ENCODE data around the gene EARS2.

The EARS2 gene

DNA sequence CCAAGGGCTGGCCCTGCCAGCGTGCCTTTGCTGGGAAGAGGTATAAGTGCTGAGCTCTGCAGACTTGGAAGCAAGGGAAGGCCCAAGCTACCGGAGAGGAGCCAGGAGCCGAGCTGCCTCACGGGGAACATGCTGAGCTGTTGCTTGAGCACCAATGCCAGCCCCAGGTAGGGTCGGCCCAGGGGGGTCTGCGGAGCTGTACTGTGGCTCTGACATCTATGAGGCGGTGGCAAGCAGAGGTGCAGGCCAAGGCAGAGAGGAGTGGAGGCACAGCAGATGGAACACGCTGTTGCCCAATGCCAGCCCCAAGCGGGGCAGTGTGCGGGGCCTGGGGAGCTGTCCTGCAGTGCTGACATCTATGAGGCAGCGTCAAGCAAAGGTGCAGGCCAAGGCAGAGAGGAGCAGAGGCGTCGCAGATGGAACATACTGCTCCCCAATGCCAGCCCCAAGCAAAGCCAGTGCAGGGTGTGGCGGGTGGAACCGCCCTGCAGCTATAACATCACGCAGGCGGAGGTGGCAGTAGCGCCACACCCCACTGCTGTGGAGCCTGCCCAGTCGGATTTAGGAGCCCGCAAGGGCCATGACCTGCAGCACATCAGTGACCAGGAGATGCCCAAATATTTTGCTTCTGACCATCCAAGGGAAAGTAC is 56.8 kb downstream of the EARS2 start:
- peaks cover 24% of the 10 kb centered on the region for H3K4me1 ChIP-seq (ENCODE audit: control insufficient read depth, insufficient read depth, low read length)
- H3K27ac ChIP-seq (ENCODE audit: insufficient read depth, low read depth, low read length, poor library complexity, severe bottlenecking), result no peak overlapping the region
- H3K36me3 ChIP-seq (ENCODE audit: control insufficient read depth, insufficient read depth, low read length), result peaks cover 5% of the 10 kb centered on the region
- H3K9me3 ChIP-seq (ENCODE audit: control insufficient read depth, low read length), result no peaks in the 10 kb centered on the region
- 94 to 95% methylated on average over 20 of the region's 20 CpGs for WGBS, 2 experiments
- H3K27me3 ChIP-seq (ENCODE audit: control insufficient read depth, insufficient read depth, low read length, poor library complexity, severe bottlenecking), result no peaks in the 10 kb centered on the region
- H3K4me3 ChIP-seq (ENCODE audit: insufficient read depth, low read depth, low read length), result no peak overlapping the region

DNA sequence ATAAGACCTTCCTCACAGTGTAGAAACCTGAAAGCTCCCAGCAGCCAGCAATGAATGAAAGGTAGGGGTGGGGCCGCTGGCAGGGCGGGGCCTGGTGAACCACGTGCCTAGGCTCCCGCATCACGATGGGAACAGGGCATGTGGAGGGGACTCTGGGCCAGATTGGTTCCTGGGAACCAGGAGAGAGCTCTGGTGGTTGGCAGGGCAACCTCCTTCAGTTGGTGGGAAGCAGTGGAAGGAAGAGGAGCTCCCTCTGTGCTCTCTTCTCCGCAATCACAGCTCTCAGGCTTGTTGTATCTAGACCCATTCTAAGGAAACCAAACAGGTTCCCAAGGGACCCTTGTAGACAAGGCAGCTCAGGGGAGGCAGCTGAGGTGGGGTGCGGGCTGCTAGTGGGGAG is 57.3 kb downstream of the EARS2 start:
- no peak overlapping the region for H3K4me3 ChIP-seq (ENCODE audit: insufficient read depth, low read depth, low read length)
- 82 to 90% methylated on average over 7 of the region's 7 CpGs for WGBS, 2 experiments
- H3K4me1 ChIP-seq (ENCODE audit: control insufficient read depth, insufficient read depth, low read length), result peaks cover 19% of the 10 kb centered on the region
- H3K27me3 ChIP-seq (ENCODE audit: control insufficient read depth, insufficient read depth, low read length, poor library complexity, severe bottlenecking), result no peaks in the 10 kb centered on the region
- H3K27ac ChIP-seq (ENCODE audit: insufficient read depth, low read depth, low read length, poor library complexity, severe bottlenecking), result no peak overlapping the region
- no peaks in the 10 kb centered on the region for H3K9me3 ChIP-seq (ENCODE audit: control insufficient read depth, low read length)
- H3K36me3 ChIP-seq (ENCODE audit: control insufficient read depth, insufficient read depth, low read length), result peaks cover 8% of the 10 kb centered on the region

- peaks cover 16% of the 10 kb centered on the region for H3K36me3 ChIP-seq (ENCODE audit: control insufficient read depth, insufficient read depth, low read length)
- no peaks in the 10 kb centered on the region for H3K9me3 ChIP-seq (ENCODE audit: control insufficient read depth, low read length)
- H3K4me1 ChIP-seq (ENCODE audit: control insufficient read depth, insufficient read depth, low read length), result peaks cover 10% of the 10 kb centered on the region
- H3K27ac ChIP-seq (ENCODE audit: insufficient read depth, low read depth, low read length, poor library complexity, severe bottlenecking), result no peak overlapping the region
- H3K27me3 ChIP-seq (ENCODE audit: control insufficient read depth, insufficient read depth, low read length, poor library complexity, severe bottlenecking), result no peaks in the 10 kb centered on the region
- H3K4me3 ChIP-seq (ENCODE audit: insufficient read depth, low read depth, low read length), result no peak overlapping the region
- 94% methylated on average over 11 of the region's 11 CpGs for WGBS, 2 experiments
These were observed 58.3 kb downstream of the EARS2 start for GRCh38 chr16:23498863-23499262.

DNA sequence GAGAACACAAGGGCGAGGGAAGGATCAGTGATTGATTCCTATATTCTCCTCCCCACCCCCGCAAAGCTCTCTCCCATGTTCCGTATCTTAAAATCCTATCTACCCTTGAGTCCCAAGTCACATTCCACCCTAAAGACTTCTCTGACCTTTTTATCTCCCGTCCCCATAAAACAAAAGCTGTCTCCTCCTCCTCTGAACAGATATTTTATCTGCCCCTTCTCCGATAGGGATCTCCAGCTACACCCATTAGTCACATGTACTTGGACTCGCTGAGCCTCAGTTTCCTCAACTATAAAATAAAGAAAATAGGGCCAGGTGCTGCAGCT is 59.6 kb downstream of the EARS2 start:
- H3K27me3 ChIP-seq (ENCODE audit: control insufficient read depth, insufficient read depth, low read length, poor library complexity, severe bottlenecking), result no peaks in the 10 kb centered on the region
- H3K9me3 ChIP-seq (ENCODE audit: control insufficient read depth, low read length), result no peaks in the 10 kb centered on the region
- no peak overlapping the region for H3K4me3 ChIP-seq (ENCODE audit: insufficient read depth, low read depth, low read length)
- H3K4me1 ChIP-seq (ENCODE audit: control insufficient read depth, insufficient read depth, low read length), result peaks cover 2% of the 10 kb centered on the region
- H3K27ac ChIP-seq (ENCODE audit: insufficient read depth, low read depth, low read length, poor library complexity, severe bottlenecking), result no peak overlapping the region
- H3K36me3 ChIP-seq (ENCODE audit: control insufficient read depth, insufficient read depth, low read length), result peaks cover 30% of the 10 kb centered on the region
- WGBS, 2 experiments, result 93 to 95% methylated on average over 6 of the region's 6 CpGs

DNA sequence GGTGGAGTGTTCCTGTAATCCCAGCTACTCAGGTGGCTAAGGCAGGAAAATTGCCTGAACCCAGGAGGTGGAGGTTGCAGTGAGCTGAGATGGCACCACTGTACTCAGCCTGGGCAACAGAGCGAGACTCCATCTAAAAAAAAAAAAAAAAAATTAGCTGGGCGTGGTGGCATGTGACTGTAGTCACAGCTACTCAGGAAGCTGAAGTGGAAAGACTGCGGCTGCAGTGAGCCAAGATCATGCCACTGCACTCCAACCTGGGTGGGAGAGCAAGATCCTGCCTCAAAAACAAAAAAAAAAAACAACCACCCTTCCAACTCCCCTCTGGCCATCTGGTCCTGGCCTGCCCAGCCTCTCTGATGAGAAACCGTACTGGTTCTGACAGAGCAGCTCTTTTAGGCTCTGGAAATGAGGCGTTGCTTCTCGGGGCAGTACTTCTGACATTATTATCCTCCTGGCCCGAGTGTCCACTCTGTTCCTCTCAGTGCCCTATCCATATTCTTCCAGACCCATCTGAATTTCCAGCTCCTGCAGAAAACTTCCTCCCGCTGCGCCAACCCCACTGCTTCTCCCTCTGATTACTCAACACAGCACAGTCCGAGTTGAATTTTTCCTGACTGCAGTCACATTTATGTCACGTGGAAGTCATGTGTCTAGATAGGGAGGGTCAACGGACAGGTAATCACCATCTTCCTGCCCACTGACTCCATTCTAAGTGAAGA is 60.2 kb downstream of the EARS2 start:
- Histone ChIP-seq H3K27me3 (ENCODE audit: control insufficient read depth, insufficient read depth, low read length, poor library complexity, severe bottlenecking) (no peaks in the 10 kb centered on the region), H3K27ac (ENCODE audit: insufficient read depth, low read depth, low read length, poor library complexity, severe bottlenecking) (peak overlapping the region; percentile 16), H3K4me3 (ENCODE audit: insufficient read depth, low read depth, low read length) (no peak overlapping the region), H3K36me3 (ENCODE audit: control insufficient read depth, insufficient read depth, low read length) (peaks cover 35% of the 10 kb centered on the region), H3K4me1 (ENCODE audit: control insufficient read depth, insufficient read depth, low read length) (no peaks in the 10 kb centered on the region), H3K9me3 (ENCODE audit: control insufficient read depth, low read length) (no peaks in the 10 kb centered on the region)
- 87 to 89% methylated on average over 12 of the region's 12 CpGs for WGBS, 2 experiments

DNA sequence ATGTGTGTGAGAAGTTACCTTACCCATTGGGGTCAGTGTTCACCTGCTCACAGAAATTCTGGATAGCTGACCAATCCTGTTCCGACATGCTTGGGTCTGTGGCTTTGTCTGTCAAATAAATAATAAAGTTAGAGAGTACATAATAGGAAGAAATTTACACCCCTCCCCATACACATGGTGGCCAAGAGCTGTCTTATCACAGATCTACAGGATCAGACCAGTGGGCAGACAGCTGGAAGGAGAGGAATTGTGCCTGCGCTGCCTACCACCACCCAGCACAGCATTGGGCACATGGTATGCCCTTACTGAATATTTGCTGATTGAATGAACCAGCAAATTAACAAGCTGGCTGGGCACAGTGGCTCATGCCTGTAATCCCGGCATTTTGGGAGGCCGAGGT is 61.5 kb downstream of the EARS2 start:
- Histone ChIP-seq H3K4me3 (ENCODE audit: insufficient read depth, low read depth, low read length) (no peak overlapping the region), H3K4me1 (ENCODE audit: control insufficient read depth, insufficient read depth, low read length) (no peaks in the 10 kb centered on the region), H3K27ac (ENCODE audit: insufficient read depth, low read depth, low read length, poor library complexity, severe bottlenecking) (no peak overlapping the region), H3K27me3 (ENCODE audit: control insufficient read depth, insufficient read depth, low read length, poor library complexity, severe bottlenecking) (no peaks in the 10 kb centered on the region), H3K36me3 (ENCODE audit: control insufficient read depth, insufficient read depth, low read length) (peaks cover 47% of the 10 kb centered on the region), H3K9me3 (ENCODE audit: control insufficient read depth, low read length) (no peaks in the 10 kb centered on the region)
- WGBS, 2 experiments, result 94 to 97% methylated on average over 3 to 4 of the region's 4 CpGs

- H3K27me3 ChIP-seq (ENCODE audit: control insufficient read depth, insufficient read depth, low read length, poor library complexity, severe bottlenecking), result no peaks in the 10 kb centered on the region
- WGBS, 2 experiments, result 93 to 95% methylated on average over 11 of the region's 11 CpGs
- H3K9me3 ChIP-seq (ENCODE audit: control insufficient read depth, low read length), result no peaks in the 10 kb centered on the region
- H3K27ac ChIP-seq (ENCODE audit: insufficient read depth, low read depth, low read length, poor library complexity, severe bottlenecking), result no peak overlapping the region
- peaks cover 61% of the 10 kb centered on the region for H3K36me3 ChIP-seq (ENCODE audit: control insufficient read depth, insufficient read depth, low read length)
- no peaks in the 10 kb centered on the region for H3K4me1 ChIP-seq (ENCODE audit: control insufficient read depth, insufficient read depth, low read length)
- no peak overlapping the region for H3K4me3 ChIP-seq (ENCODE audit: insufficient read depth, low read depth, low read length)
These were observed 63.0 kb downstream of the EARS2 start for GRCh38 chr16:23494188-23494587.

GRCh38 chr16:23491490-23492391 is 65.4 kb downstream of the EARS2 start:
- peaks cover 81% of the 10 kb centered on the region for H3K36me3 ChIP-seq (ENCODE audit: control insufficient read depth, insufficient read depth, low read length)
- H3K27ac ChIP-seq (ENCODE audit: insufficient read depth, low read depth, low read length, poor library complexity, severe bottlenecking), result no peak overlapping the region
- 94 to 97% methylated on average over 13 of the region's 14 CpGs for whole genome bisulfite sequencing, 2 experiments

DNA sequence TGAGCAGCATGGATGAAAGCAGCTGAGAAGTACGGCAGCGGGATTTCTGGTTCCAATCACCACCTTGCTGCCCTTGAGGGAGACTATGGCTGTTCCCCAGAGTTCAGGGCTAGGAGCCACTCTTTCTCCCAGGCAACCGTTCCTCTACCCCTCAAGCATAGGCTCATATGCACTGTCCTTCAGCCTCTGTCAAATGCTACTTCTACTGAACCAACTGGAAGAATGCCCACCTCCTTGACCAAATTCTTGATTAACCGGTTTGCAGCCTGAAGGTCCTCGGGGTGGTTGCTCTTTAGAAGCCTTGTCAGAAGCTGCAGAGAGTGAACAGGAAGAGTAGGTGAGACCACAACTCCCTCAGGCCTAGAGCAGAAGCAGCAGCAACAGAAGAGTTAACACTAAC is 70.7 kb downstream of the EARS2 start:
- 90 to 96% methylated on average over 5 of the region's 5 CpGs for WGBS, 2 experiments
- H3K4me1 ChIP-seq (ENCODE audit: control insufficient read depth, insufficient read depth, low read length), result no peaks in the 10 kb centered on the region

More at GRCh38 chr16:23491490-23492391, 65.4 kb downstream of the EARS2 start:
- no peaks in the 10 kb centered on the region for H3K4me1 ChIP-seq (ENCODE audit: control insufficient read depth, insufficient read depth, low read length)
- no peaks in the 10 kb centered on the region for H3K9me3 ChIP-seq (ENCODE audit: control insufficient read depth, low read length)
- no peak overlapping the region for H3K4me3 ChIP-seq (ENCODE audit: insufficient read depth, low read depth, low read length)
- H3K27me3 ChIP-seq (ENCODE audit: control insufficient read depth, insufficient read depth, low read length, poor library complexity, severe bottlenecking), result no peaks in the 10 kb centered on the region

DNA sequence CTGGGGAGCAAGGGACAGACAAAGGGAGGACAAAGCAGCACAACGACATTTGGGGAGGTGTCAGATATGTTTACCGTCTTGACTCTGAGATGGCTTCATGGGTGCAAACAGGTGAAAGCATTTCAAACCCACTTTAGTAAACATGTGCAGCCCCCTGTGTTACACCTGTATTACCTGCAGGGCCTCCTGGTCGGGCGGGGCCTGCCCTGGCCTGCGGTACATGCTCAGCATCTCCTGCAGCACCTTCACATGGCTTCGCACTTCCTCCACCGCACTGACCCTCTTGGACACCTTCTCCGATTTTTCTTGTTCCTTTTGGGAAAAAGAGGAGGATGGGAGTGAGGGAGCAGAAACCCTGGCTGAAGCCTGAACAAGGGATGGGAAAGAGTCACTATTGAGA is 71.3 kb downstream of the EARS2 start:
- Histone ChIP-seq H3K27ac (ENCODE audit: insufficient read depth, low read depth, low read length, poor library complexity, severe bottlenecking) (no peak overlapping the region), H3K9me3 (ENCODE audit: control insufficient read depth, low read length) (no peaks in the 10 kb centered on the region), H3K27me3 (ENCODE audit: control insufficient read depth, insufficient read depth, low read length, poor library complexity, severe bottlenecking) (no peaks in the 10 kb centered on the region), H3K36me3 (ENCODE audit: control insufficient read depth, insufficient read depth, low read length) (peaks cover 89% of the 10 kb centered on the region), H3K4me3 (ENCODE audit: insufficient read depth, low read depth, low read length) (no peak overlapping the region), H3K4me1 (ENCODE audit: control insufficient read depth, insufficient read depth, low read length) (no peaks in the 10 kb centered on the region)
- WGBS, 2 experiments, result 96 to 97% methylated on average over 8 of the region's 8 CpGs

More for the DNA sequence above, 70.7 kb downstream of the EARS2 start:
- peaks cover 88% of the 10 kb centered on the region for H3K36me3 ChIP-seq (ENCODE audit: control insufficient read depth, insufficient read depth, low read length)
- no peak overlapping the region for H3K27ac ChIP-seq (ENCODE audit: insufficient read depth, low read depth, low read length, poor library complexity, severe bottlenecking)
- H3K4me3 ChIP-seq (ENCODE audit: insufficient read depth, low read depth, low read length), result no peak overlapping the region
- H3K9me3 ChIP-seq (ENCODE audit: control insufficient read depth, low read length), result no peaks in the 10 kb centered on the region
- H3K27me3 ChIP-seq (ENCODE audit: control insufficient read depth, insufficient read depth, low read length, poor library complexity, severe bottlenecking), result no peaks in the 10 kb centered on the region

Measured in ectodermal cell (in vitro differentiated cells).